ENCODE results near the gene MAGI2. TPM values are rescaled to one million over a fixed set of nuclear protein-coding genes. Genes with fewer than 3 reads are reported as not detected.

Gene MAGI2
- total RNA-seq, 1 experiment from 2014 or later: 0.52 TPM

DNA sequence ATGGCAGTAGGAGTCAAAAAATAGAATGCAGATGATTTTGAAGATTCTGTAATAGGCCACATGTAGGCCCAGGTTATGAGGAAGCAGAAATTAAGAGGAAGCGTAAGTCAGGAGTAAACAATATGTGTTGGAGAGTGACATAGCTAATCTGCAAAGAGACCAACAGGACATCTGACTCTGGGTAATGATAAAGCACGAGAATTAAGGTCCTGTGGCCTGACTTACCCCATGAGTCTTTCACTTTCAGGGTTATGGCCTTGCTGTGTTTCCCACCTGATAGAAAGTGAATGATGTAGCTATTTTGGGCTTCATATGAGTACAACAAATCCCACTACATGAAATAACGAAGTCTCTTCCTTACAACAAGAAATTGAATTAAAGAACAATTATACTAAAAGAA, 393.0 kb downstream of the MAGI2 start:
- H3K4me1 Mint-ChIP-seq (ENCODE audit: low read depth, unreplicated experiment): peaks cover 6% of the 10 kb centered on the region
- CTCF ChIA-PET: no interaction called here
- no peak overlapping the region for H3K27ac Mint-ChIP-seq (ENCODE audit: unreplicated experiment)
- no peak for DNase-seq
- H3K36me3 Mint-ChIP-seq (ENCODE audit: insufficient read depth, unreplicated experiment): no peaks in the 10 kb centered on the region
- intact Hi-C loops (cut with micrococcal nuclease; ENCODE audit: unreplicated experiment): no loop called here
- H3K4me3 Mint-ChIP-seq (ENCODE audit: low read depth, unreplicated experiment): no peak overlapping the region
- H3K9me3 Mint-ChIP-seq (ENCODE audit: low read depth, unreplicated experiment): no peaks in the 10 kb centered on the region
- no peaks in the 10 kb centered on the region for H3K27me3 Mint-ChIP-seq (ENCODE audit: unreplicated experiment)
- BruUV-seq (replicated peaks): no TSS peak
- TF ChIP-seq, protein P1, sequence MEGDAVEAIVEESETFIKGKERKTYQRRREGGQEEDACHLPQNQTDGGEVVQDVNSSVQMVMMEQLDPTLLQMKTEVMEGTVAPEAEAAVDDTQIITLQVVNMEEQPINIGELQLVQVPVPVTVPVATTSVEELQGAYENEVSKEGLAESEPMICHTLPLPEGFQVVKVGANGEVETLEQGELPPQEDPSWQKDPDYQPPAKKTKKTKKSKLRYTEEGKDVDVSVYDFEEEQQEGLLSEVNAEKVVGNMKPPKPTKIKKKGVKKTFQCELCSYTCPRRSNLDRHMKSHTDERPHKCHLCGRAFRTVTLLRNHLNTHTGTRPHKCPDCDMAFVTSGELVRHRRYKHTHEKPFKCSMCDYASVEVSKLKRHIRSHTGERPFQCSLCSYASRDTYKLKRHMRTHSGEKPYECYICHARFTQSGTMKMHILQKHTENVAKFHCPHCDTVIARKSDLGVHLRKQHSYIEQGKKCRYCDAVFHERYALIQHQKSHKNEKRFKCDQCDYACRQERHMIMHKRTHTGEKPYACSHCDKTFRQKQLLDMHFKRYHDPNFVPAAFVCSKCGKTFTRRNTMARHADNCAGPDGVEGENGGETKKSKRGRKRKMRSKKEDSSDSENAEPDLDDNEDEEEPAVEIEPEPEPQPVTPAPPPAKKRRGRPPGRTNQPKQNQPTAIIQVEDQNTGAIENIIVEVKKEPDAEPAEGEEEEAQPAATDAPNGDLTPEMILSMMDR (IDR thresholded peaks at IDR 0.05; ENCODE audit: unreplicated experiment): no peak

DNA sequence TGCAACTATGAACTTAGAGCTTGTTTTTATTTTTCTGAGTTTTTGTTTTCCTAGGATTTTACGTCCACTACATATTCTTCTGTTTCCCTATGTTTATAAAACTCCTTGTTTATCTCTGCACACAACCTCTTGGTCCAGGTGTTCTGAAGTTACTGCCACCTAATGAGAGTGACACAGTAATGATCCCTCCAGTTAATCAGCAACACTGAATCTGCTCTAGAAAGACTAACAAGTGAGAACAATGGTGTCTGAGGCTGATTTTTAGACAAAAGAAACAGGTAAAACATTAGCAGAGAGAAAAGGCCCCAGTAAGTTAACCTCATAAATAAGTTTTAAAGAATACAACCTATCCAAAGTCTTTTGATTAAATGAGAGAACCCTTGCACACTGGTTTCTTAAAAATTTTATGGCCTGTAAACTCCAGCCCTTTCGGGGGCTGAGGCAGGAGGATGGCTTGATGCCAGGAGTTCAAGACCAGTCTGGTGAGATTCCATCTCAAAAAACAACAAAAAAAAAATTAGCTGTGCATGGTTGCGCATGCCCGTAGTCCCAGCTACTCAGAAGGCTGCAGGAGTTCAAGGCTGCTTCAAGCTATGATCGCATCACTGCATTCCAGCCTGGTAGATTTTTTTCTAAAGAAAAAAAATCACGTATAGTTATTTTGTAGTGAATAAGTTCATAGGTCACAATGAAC, 397.6 kb downstream of the MAGI2 start:
- CTCF ChIA-PET: no interaction called here
- Mint-ChIP-seq H3K27ac (ENCODE audit: unreplicated experiment) (no peak overlapping the region), H3K36me3 (ENCODE audit: insufficient read depth, unreplicated experiment) (no peaks in the 10 kb centered on the region), H3K27me3 (ENCODE audit: unreplicated experiment) (no peaks in the 10 kb centered on the region), H3K9me3 (ENCODE audit: low read depth, unreplicated experiment) (no peaks in the 10 kb centered on the region), H3K4me1 (ENCODE audit: low read depth, unreplicated experiment) (peaks cover 12% of the 10 kb centered on the region), H3K4me3 (ENCODE audit: low read depth, unreplicated experiment) (no peak overlapping the region)
- intact Hi-C loops (cut with micrococcal nuclease; ENCODE audit: unreplicated experiment): loop anchor here (10.0 kb wide), 1 partner anchor 49 kb away; no protein-coding TSS in a partner anchor
- DNase-seq: peak; percentile 63
- no TSS peak for BruUV-seq (replicated peaks)
- TF ChIP-seq, protein P1 (IDR thresholded peaks at IDR 0.05; ENCODE audit: unreplicated experiment): no peak

DNA sequence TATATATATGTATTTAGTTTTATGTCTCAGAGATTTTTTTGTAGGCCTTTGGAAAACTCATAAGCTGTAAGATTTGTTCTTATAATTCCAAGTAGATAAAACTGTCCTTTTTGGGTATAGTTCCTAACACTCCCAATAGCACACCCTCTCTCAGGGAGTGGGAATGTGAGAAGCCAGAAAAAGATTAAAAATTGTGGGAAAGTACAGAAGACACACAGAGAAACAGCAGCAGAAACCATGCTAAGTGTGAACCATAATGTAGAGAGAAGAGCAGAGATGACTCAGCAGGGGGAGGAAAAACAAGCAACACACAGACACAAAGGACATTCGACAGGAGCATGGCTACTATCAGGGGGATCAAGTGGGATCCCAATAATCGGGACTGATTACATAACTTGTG, 401.6 kb downstream of the MAGI2 start:
- BruUV-seq (replicated peaks): no TSS peak
- CTCF ChIA-PET: no interaction called here

DNA sequence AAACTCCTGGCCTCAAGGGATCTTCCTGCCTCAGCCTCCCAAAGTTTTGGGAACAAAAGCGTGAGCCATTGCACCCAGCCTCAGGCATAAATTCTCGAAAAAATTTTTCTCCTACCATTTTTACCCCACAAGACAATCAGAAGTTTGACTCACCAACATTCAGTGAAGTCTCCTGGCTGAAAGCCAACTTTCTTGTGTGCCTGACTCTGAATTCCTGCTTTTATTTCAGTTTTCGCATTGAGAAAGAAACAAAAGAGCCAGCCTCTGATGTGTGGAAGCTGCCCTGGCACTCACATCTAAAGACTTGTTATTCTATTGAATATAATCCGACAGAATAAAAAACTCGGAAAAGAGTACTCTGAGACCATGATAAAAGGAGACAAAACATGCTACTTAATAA, 402.9 kb downstream of the MAGI2 start:
- Mint-ChIP-seq H3K36me3 (ENCODE audit: insufficient read depth, unreplicated experiment) (no peaks in the 10 kb centered on the region), H3K4me3 (ENCODE audit: low read depth, unreplicated experiment) (no peak overlapping the region), H3K4me1 (ENCODE audit: low read depth, unreplicated experiment) (peaks cover 7% of the 10 kb centered on the region), H3K27ac (ENCODE audit: unreplicated experiment) (no peak overlapping the region), H3K27me3 (ENCODE audit: unreplicated experiment) (no peaks in the 10 kb centered on the region), H3K9me3 (ENCODE audit: low read depth, unreplicated experiment) (no peaks in the 10 kb centered on the region)
- TF ChIP-seq, protein P1 (IDR thresholded peaks at IDR 0.05; ENCODE audit: unreplicated experiment): no peak
- DNase-seq: no peak
- intact Hi-C loops (cut with micrococcal nuclease; ENCODE audit: unreplicated experiment): loop anchor here (10.0 kb wide), 1 partner anchor 54 kb away; no protein-coding TSS in a partner anchor
- CTCF ChIA-PET: no interaction called here
- no TSS peak for BruUV-seq (replicated peaks)

More for the DNA sequence above, 401.6 kb downstream of the MAGI2 start:
- H3K27me3 Mint-ChIP-seq (ENCODE audit: unreplicated experiment): no peaks in the 10 kb centered on the region
- H3K4me3 Mint-ChIP-seq (ENCODE audit: low read depth, unreplicated experiment): no peak overlapping the region
- TF ChIP-seq, protein P1 (IDR thresholded peaks at IDR 0.05; ENCODE audit: unreplicated experiment): no peak
- no peaks in the 10 kb centered on the region for H3K36me3 Mint-ChIP-seq (ENCODE audit: insufficient read depth, unreplicated experiment)
- no peaks in the 10 kb centered on the region for H3K9me3 Mint-ChIP-seq (ENCODE audit: low read depth, unreplicated experiment)
- DNase-seq: no peak
- H3K4me1 Mint-ChIP-seq (ENCODE audit: low read depth, unreplicated experiment): peaks cover 12% of the 10 kb centered on the region
- intact Hi-C loops (cut with micrococcal nuclease; ENCODE audit: unreplicated experiment): loop anchor here (10.0 kb wide), 1 partner anchor 53 kb away; no protein-coding TSS in a partner anchor
- no peak overlapping the region for H3K27ac Mint-ChIP-seq (ENCODE audit: unreplicated experiment)
